ENCODE results near the gene ZFAND6. TPM values are rescaled to one million over a fixed set of nuclear protein-coding genes. Genes with fewer than 3 reads are reported as not detected.

Gene ZFAND6
- polyA plus RNA-seq, 1 donor from 2014 or later, result 353 TPM

DNA sequence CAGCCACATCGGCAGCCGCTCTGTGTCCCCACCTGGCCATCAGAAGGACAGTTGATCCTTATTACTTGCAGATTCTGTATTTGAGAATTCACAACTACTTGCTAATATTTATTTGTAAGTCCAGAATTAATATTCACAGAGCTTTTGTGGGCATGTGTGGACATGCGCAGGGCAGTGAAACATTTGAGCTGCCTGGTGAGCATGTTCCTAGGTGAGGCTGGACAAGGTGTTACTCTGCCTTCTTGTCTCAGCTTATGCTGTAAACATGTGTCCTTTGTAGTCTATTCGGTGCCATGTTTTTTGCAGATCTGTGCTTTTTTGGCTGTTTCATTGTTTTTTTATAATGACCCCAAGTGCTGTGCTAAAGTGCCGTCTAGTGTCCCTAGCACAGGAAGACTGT, 108.9 kb downstream of the ZFAND6 start:
- no peak overlapping the region for H3K4me2 ChIP-seq (ENCODE audit: low read length)
- H3K27ac ChIP-seq (ENCODE audit: low read length), result no peak overlapping the region
- no peaks in the 10 kb centered on the region for H3K9me2 ChIP-seq (ENCODE audit: insufficient read depth, low read length)
- TF ChIP-seq MXI1 (conservative IDR thresholded peaks at IDR 0.05; ENCODE audit: poor library complexity, severe bottlenecking) (no peak), EP300 (conservative IDR thresholded peaks at IDR 0.05; ENCODE audit: poor library complexity, severe bottlenecking) (no peak), EZH2 (IDR thresholded peaks at IDR 0.05; ENCODE audit: borderline replicate concordance, insufficient read depth, low read length, poor library complexity, severe bottlenecking) (no peak), RAD21 (conservative IDR thresholded peaks at IDR 0.05) (no peak)
- TF ChIP-seq, protein P1, sequence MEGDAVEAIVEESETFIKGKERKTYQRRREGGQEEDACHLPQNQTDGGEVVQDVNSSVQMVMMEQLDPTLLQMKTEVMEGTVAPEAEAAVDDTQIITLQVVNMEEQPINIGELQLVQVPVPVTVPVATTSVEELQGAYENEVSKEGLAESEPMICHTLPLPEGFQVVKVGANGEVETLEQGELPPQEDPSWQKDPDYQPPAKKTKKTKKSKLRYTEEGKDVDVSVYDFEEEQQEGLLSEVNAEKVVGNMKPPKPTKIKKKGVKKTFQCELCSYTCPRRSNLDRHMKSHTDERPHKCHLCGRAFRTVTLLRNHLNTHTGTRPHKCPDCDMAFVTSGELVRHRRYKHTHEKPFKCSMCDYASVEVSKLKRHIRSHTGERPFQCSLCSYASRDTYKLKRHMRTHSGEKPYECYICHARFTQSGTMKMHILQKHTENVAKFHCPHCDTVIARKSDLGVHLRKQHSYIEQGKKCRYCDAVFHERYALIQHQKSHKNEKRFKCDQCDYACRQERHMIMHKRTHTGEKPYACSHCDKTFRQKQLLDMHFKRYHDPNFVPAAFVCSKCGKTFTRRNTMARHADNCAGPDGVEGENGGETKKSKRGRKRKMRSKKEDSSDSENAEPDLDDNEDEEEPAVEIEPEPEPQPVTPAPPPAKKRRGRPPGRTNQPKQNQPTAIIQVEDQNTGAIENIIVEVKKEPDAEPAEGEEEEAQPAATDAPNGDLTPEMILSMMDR (IDR thresholded peaks at IDR 0.05; ENCODE audit: poor library complexity, severe bottlenecking), result no peak
- H3K79me2 ChIP-seq (replicated peaks; ENCODE audit: insufficient read depth, low read length), result no peaks in the 10 kb centered on the region
- no peaks in the 10 kb centered on the region for H4K20me1 ChIP-seq (ENCODE audit: insufficient read depth)
- H2AFZ ChIP-seq (ENCODE audit: low read depth, low read length), result no peak overlapping the region
- H3F3A ChIP-seq (ENCODE audit: insufficient read depth, low read length, poor library complexity, severe bottlenecking), result no peaks in the 10 kb centered on the region
- no peak overlapping the region for H3K9ac ChIP-seq (ENCODE audit: low read length)
- no peaks in the 10 kb centered on the region for H3K9me3 ChIP-seq (ENCODE audit: low read length)
- no peak overlapping the region for H3K4me3 ChIP-seq (ENCODE audit: low read length)
- H3K27me3 ChIP-seq (ENCODE audit: insufficient read depth, low read depth, low read length), result no peaks in the 10 kb centered on the region
- no peaks in the 10 kb centered on the region for H3K36me3 ChIP-seq (ENCODE audit: insufficient read depth, low read length)

DNA sequence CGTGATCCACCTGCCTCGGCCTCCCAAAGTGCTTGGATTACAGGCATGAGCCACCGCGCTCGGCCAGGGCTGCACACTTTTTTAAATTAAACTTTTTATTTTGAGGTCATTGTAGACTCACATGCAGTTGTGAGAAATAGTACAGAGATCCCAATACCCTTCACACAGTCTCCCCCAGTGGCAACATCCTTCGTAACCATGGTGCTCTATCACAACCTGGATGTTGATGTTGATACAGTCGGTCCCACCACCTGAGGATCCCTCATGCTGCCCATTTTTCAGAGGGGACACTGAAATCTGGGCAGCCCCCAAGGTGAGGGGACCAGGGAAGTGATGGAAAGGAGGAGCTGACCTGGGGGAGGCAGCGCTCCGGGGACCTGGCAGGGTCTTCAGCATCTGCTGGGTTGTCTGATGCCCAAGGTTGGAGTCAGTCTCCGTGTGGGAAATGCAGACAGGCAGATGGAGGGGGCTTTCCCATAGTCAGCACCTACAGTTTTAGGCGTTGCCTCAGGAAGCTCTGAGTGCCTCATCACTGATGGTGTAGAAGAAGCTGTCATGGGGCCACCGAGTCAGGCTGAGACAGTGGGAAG, 110.4 kb downstream of the ZFAND6 start:
- Histone ChIP-seq H3F3A (ENCODE audit: insufficient read depth, low read length, poor library complexity, severe bottlenecking) (no peaks in the 10 kb centered on the region), H3K9me2 (ENCODE audit: insufficient read depth, low read length) (no peaks in the 10 kb centered on the region), H3K9ac (ENCODE audit: low read length) (no peak overlapping the region), H3K4me3 (ENCODE audit: low read length) (no peak overlapping the region), H3K4me2 (ENCODE audit: low read length) (no peak overlapping the region), H3K27ac (ENCODE audit: low read length) (no peak overlapping the region), H3K79me2 (replicated peaks; ENCODE audit: insufficient read depth, low read length) (no peaks in the 10 kb centered on the region), H3K9me3 (ENCODE audit: low read length) (no peaks in the 10 kb centered on the region), H3K27me3 (ENCODE audit: insufficient read depth, low read depth, low read length) (no peaks in the 10 kb centered on the region), H4K20me1 (ENCODE audit: insufficient read depth) (no peaks in the 10 kb centered on the region), H2AFZ (ENCODE audit: low read depth, low read length) (no peak overlapping the region), H3K36me3 (ENCODE audit: insufficient read depth, low read length) (no peaks in the 10 kb centered on the region)
- TF ChIP-seq EP300 (conservative IDR thresholded peaks at IDR 0.05; ENCODE audit: poor library complexity, severe bottlenecking), result no peak
- no peak for TF ChIP-seq TAF1 (IDR thresholded peaks at IDR 0.05; ENCODE audit: low read depth)
- no peak for TF ChIP-seq POLR2AphosphoS5 (IDR thresholded peaks at IDR 0.05)
- TF ChIP-seq, protein P2, sequence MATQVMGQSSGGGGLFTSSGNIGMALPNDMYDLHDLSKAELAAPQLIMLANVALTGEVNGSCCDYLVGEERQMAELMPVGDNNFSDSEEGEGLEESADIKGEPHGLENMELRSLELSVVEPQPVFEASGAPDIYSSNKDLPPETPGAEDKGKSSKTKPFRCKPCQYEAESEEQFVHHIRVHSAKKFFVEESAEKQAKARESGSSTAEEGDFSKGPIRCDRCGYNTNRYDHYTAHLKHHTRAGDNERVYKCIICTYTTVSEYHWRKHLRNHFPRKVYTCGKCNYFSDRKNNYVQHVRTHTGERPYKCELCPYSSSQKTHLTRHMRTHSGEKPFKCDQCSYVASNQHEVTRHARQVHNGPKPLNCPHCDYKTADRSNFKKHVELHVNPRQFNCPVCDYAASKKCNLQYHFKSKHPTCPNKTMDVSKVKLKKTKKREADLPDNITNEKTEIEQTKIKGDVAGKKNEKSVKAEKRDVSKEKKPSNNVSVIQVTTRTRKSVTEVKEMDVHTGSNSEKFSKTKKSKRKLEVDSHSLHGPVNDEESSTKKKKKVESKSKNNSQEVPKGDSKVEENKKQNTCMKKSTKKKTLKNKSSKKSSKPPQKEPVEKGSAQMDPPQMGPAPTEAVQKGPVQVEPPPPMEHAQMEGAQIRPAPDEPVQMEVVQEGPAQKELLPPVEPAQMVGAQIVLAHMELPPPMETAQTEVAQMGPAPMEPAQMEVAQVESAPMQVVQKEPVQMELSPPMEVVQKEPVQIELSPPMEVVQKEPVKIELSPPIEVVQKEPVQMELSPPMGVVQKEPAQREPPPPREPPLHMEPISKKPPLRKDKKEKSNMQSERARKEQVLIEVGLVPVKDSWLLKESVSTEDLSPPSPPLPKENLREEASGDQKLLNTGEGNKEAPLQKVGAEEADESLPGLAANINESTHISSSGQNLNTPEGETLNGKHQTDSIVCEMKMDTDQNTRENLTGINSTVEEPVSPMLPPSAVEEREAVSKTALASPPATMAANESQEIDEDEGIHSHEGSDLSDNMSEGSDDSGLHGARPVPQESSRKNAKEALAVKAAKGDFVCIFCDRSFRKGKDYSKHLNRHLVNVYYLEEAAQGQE (IDR thresholded peaks at IDR 0.05; ENCODE audit: borderline replicate concordance), result no peak
- TF ChIP-seq, protein P1 (IDR thresholded peaks at IDR 0.05; ENCODE audit: poor library complexity, severe bottlenecking), result no peak
- no peak for TF ChIP-seq SMC3 (conservative IDR thresholded peaks at IDR 0.05; ENCODE audit: poor library complexity)
- TF ChIP-seq RAD21 (conservative IDR thresholded peaks at IDR 0.05), result no peak
- TF ChIP-seq MXI1 (conservative IDR thresholded peaks at IDR 0.05; ENCODE audit: poor library complexity, severe bottlenecking), result no peak
- no peak for TF ChIP-seq EZH2 (IDR thresholded peaks at IDR 0.05; ENCODE audit: borderline replicate concordance, insufficient read depth, low read length, poor library complexity, severe bottlenecking)
